Measurements from ENCODE around the gene RHEX. TPM values are rescaled to one million over a fixed set of nuclear protein-coding genes. Genes with fewer than 3 reads are reported as not detected.

RHEX gene
- polyA plus RNA-seq, 2 of the 4 experiments (the other 2 are of a cell fraction), result not detected

DNA sequence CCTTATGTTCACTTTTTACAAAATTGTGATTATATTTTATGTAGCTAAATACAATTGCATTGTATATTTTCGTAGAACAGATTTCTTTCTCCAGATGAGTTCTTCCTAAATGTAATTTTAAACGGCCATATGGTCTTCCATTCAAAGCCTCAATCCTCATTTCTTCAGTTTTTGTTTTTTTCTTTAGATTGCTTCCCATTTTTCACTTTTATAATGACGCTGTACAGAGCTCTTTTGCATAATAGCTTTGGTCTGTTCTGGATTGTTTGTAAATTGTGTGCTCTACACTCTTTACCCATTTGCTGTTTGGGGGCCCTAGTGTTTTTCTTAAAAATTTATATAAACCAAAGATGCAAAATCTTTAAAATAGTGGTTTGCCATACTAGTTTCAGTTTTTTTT is 36.4 kb downstream of the RHEX start:
- DNase-seq (ENCODE audit: low read depth in 1 of 2, low spot score in 1 of 2) (no peak), ATAC-seq (no peak), FAIRE-seq (no peak)
- Histone ChIP-seq H3K27ac (no peak overlapping the region), H3K9me3 (no peaks in the 10 kb centered on the region), H3K4me1 (no peaks in the 10 kb centered on the region), H3K4me3 (no peak overlapping the region), H3K4me2 (no peak overlapping the region)
- ChIA-PET POLR2A (no interaction called here), CTCF (interaction anchor here (0.6 to 2.4 kb wide), 3 partner anchors 17 to 431 kb away, joined by 3 to 10 read pairs (median 3); no protein-coding TSS in a partner anchor)
- 42% methylated on average over 3 of the region's 3 CpGs for WGBS (ENCODE audit: missing lambda C conversion rate)
- TF ChIP-seq MAZ (IDR thresholded peaks at IDR 0.05; ENCODE audit: borderline replicate concordance, low read depth, low read length), result no peak
- TF ChIP-seq HES2 (IDR thresholded peaks at IDR 0.05), result no peak
- no peak for TF ChIP-seq ZSCAN20 (CRISPR knock-in tag; IDR thresholded peaks at IDR 0.05)
- TF ChIP-seq FOSB (CRISPR knock-in tag; IDR thresholded peaks at IDR 0.05), result no peak
- no peak for TF ChIP-seq HOXA7 (CRISPR knock-in tag; IDR thresholded peaks at IDR 0.05)
- TF ChIP-seq CEBPB (IDR thresholded peaks at IDR 0.05), result no peak
- no peak for TF ChIP-seq BHLHE40 (IDR thresholded peaks at IDR 0.05; ENCODE audit: low read depth, low read length)

DNA sequence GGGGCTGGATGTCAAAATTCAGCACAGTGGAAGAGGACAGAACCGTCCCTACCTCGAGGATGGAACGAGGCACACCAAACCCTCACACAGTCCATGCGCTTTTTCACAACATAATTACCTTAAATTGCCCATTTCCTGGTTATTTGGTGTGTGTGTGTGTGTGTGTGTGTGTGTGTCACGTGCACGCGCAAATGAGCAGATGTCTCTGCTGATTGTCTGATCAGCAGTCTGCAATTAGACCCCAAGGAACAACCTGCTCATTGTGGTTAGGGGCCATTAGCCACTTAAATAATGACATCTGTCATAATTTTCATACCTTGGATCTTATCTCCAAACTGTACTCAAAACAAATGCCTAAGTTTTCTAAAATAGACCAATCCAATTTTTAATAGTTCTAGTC is 41.1 kb downstream of the RHEX start:
- ChIA-PET CTCF (interaction anchor here (0.8 to 1.7 kb wide), 2 partner anchors 63 to 175 kb away, joined by 3 to 4 read pairs; no protein-coding TSS in a partner anchor), POLR2A (no interaction called here)
- Histone ChIP-seq H3K4me3 (no peak overlapping the region), H3K9me3 (no peaks in the 10 kb centered on the region), H3K27ac (no peak overlapping the region), H3K4me1 (no peaks in the 10 kb centered on the region), H3K4me2 (no peak overlapping the region)
- DNase-seq (ENCODE audit: low read depth in 1 of 2, low spot score in 1 of 2) (no peak), FAIRE-seq (no peak), ATAC-seq (no peak)
- TF ChIP-seq MAZ (IDR thresholded peaks at IDR 0.05; ENCODE audit: borderline replicate concordance, low read depth, low read length) (no peak), EHMT2 (IDR thresholded peaks at IDR 0.05; ENCODE audit: low read depth) (no peak), BHLHE40 (IDR thresholded peaks at IDR 0.05; ENCODE audit: low read depth, low read length) (no peak), HEYL (CRISPR knock-in tag; IDR thresholded peaks at IDR 0.05) (no peak), HOXA7 (CRISPR knock-in tag; IDR thresholded peaks at IDR 0.05) (no peak), FOSL2 (IDR thresholded peaks at IDR 0.05) (no peak), FOSL2 (CRISPR knock-in tag; IDR thresholded peaks at IDR 0.05) (no peak), POLR2A (IDR thresholded peaks at IDR 0.05; ENCODE audit: low read length) (no peak), NR3C1 (IDR thresholded peaks at IDR 0.05) (no peak)
- TF ChIP-seq, protein P1, sequence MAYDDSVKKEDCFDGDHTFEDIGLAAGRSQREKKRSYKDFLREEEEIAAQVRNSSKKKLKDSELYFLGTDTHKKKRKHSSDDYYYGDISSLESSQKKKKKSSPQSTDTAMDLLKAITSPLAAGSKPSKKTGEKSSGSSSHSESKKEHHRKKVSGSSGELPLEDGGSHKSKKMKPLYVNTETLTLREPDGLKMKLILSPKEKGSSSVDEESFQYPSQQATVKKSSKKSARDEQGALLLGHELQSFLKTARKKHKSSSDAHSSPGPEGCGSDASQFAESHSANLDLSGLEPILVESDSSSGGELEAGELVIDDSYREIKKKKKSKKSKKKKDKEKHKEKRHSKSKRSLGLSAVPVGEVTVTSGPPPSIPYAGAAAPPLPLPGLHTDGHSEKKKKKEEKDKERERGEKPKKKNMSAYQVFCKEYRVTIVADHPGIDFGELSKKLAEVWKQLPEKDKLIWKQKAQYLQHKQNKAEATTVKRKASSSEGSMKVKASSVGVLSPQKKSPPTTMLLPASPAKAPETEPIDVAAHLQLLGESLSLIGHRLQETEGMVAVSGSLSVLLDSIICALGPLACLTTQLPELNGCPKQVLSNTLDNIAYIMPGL (CRISPR knock-in tag; IDR thresholded peaks at IDR 0.05; ENCODE audit: borderline replicate concordance), result no peak
- 53% methylated on average over 7 of the region's 7 CpGs for WGBS (ENCODE audit: missing lambda C conversion rate)

GRCh38 chr1:206097381-206097780 is 44.4 kb downstream of the RHEX start:
- CTCF ChIA-PET, result interaction anchor here (1.0 to 21.8 kb wide), 6 partner anchors 9 to 115 kb away, joined by 3 to 325 read pairs (median 6); partner anchors contain the start of gene CTSE
- Histone ChIP-seq H3K4me2 (no peak overlapping the region), H3K4me3 (no peak overlapping the region), H3K27ac (no peak overlapping the region), H3K4me1 (no peaks in the 10 kb centered on the region), H3K9me3 (no peaks in the 10 kb centered on the region)
- FAIRE-seq (no peak), DNase-seq (ENCODE audit: low read depth in 1 of 2, low spot score in 1 of 2) (no peak), ATAC-seq (no peak; a peak in 1 of 6 replicates)
- WGBS (ENCODE audit: missing lambda C conversion rate), result 54% methylated on average over 3 of the region's 3 CpGs
- POLR2A ChIA-PET, result no interaction called here
- TF ChIP-seq MAZ (IDR thresholded peaks at IDR 0.05; ENCODE audit: borderline replicate concordance, low read depth, low read length), result no peak
- TF ChIP-seq CHD4 (IDR thresholded peaks at IDR 0.05; ENCODE audit: borderline replicate concordance), result no peak
- TF ChIP-seq MYC (IDR thresholded peaks at IDR 0.05; ENCODE audit: borderline replicate concordance, low read length), result no peak
- TF ChIP-seq RAD21 (conservative IDR thresholded peaks at IDR 0.05 in 1 of 2, IDR thresholded peaks at IDR 0.05 in 1 of 2), result no peak
- no peak for TF ChIP-seq CBX8 (IDR thresholded peaks at IDR 0.05)
- no peak for TF ChIP-seq HOXA7 (CRISPR knock-in tag; IDR thresholded peaks at IDR 0.05)
- TF ChIP-seq, protein P2, sequence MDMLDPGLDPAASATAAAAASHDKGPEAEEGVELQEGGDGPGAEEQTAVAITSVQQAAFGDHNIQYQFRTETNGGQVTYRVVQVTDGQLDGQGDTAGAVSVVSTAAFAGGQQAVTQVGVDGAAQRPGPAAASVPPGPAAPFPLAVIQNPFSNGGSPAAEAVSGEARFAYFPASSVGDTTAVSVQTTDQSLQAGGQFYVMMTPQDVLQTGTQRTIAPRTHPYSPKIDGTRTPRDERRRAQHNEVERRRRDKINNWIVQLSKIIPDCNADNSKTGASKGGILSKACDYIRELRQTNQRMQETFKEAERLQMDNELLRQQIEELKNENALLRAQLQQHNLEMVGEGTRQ (IDR thresholded peaks at IDR 0.05), result no peak
- TF ChIP-seq CBX2 (IDR thresholded peaks at IDR 0.05; ENCODE audit: borderline replicate concordance, low read depth), result no peak
- TF ChIP-seq JUN (IDR thresholded peaks at IDR 0.05), result no peak
- TF ChIP-seq, protein P3, sequence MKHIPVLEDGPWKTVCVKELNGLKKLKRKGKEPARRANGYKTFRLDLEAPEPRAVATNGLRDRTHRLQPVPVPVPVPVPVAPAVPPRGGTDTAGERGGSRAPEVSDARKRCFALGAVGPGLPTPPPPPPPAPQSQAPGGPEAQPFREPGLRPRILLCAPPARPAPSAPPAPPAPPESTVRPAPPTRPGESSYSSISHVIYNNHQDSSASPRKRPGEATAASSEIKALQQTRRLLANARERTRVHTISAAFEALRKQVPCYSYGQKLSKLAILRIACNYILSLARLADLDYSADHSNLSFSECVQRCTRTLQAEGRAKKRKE (CRISPR knock-in tag; IDR thresholded peaks at IDR 0.05; ENCODE audit: low read depth), result no peak
- no peak for TF ChIP-seq SREBF2 (IDR thresholded peaks at IDR 0.05)
- TF ChIP-seq JUNB (IDR thresholded peaks at IDR 0.05), result no peak
- TF ChIP-seq ZSCAN20 (CRISPR knock-in tag; IDR thresholded peaks at IDR 0.05), result no peak
- TF ChIP-seq EHMT2 (IDR thresholded peaks at IDR 0.05; ENCODE audit: low read depth), result no peak
- TF ChIP-seq ZNF302 (CRISPR knock-in tag; IDR thresholded peaks at IDR 0.05), result no peak
- TF ChIP-seq, protein P4, sequence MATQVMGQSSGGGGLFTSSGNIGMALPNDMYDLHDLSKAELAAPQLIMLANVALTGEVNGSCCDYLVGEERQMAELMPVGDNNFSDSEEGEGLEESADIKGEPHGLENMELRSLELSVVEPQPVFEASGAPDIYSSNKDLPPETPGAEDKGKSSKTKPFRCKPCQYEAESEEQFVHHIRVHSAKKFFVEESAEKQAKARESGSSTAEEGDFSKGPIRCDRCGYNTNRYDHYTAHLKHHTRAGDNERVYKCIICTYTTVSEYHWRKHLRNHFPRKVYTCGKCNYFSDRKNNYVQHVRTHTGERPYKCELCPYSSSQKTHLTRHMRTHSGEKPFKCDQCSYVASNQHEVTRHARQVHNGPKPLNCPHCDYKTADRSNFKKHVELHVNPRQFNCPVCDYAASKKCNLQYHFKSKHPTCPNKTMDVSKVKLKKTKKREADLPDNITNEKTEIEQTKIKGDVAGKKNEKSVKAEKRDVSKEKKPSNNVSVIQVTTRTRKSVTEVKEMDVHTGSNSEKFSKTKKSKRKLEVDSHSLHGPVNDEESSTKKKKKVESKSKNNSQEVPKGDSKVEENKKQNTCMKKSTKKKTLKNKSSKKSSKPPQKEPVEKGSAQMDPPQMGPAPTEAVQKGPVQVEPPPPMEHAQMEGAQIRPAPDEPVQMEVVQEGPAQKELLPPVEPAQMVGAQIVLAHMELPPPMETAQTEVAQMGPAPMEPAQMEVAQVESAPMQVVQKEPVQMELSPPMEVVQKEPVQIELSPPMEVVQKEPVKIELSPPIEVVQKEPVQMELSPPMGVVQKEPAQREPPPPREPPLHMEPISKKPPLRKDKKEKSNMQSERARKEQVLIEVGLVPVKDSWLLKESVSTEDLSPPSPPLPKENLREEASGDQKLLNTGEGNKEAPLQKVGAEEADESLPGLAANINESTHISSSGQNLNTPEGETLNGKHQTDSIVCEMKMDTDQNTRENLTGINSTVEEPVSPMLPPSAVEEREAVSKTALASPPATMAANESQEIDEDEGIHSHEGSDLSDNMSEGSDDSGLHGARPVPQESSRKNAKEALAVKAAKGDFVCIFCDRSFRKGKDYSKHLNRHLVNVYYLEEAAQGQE (IDR thresholded peaks at IDR 0.05), result no peak

Measured in A549 (cell line).